IMR-90 (cell line): ENCODE results near the gene SLC22A7. TPM values are rescaled to one million over a fixed set of nuclear protein-coding genes. Genes with fewer than 3 reads are reported as not detected.

ENCODE experiments used
- ATAC-seq: fragments of 200-7000 bp; cut with Tn5 transposase; 2 replicates; pipeline ENCODE4 v1.9.1; 2020; ENCODE audit warnings: low read depth, mild to moderate bottlenecking, moderate library complexity
- BruUV-seq: library from RNA; stranded (reverse); fragments of 400-500 nt; replicated peaks from 2 replicates; lab custom pipeline; 2021; lab: Mats Ljungman, UMichigan
- CTCF ChIA-PET: fragments of 300-600 bp; formaldehyde crosslinking; extraction: SDS; loops from one replicate; lab custom pipeline; 2021; ENCODE audit warnings: antibody characterized with exemption; lab: Yijun Ruan, JAX
- POLR2A ChIA-PET: fragments of 300-600 bp; sonication (Branson Sonifier 250); formaldehyde crosslinking; loops from one replicate; lab custom pipeline; 2022; ENCODE audit warnings: antibody characterized with exemption; ENCODE audit not compliant: unreplicated experiment; lab: Charles Lee
- DNase-seq: peaks from one replicate; pipeline ENCODE4 v3.0.0; 2013
- H2AFZ ChIP-seq: replicated peaks from 2 replicates; pipeline ENCODE3; 2013; ENCODE audit warnings: low read length, mild to moderate bottlenecking; ENCODE audit not compliant: poor library complexity
- H2AK5ac ChIP-seq: 2 replicates; pipeline ENCODE4 v1.6.1; 2013; ENCODE audit warnings: low read depth, low read length, inconsistent platforms
- H2AK9ac ChIP-seq: replicated peaks from 2 replicates; pipeline ENCODE3; 2013; ENCODE audit warnings: mild to moderate bottlenecking, low read depth, low read length, moderate library complexity; ENCODE audit not compliant: poor library complexity
- H2BK120ac ChIP-seq: 2 replicates; pipeline ENCODE4 v1.6.1; 2013; ENCODE audit warnings: low read depth, low read length, inconsistent platforms
- H2BK15ac ChIP-seq: 3 replicates; pipeline ENCODE4 v1.6.1; 2013; ENCODE audit warnings: low read depth, low read length, inconsistent platforms
- H2BK20ac ChIP-seq: 2 replicates; pipeline ENCODE4 v1.6.1; 2013; ENCODE audit warnings: low read depth, mild to moderate bottlenecking, inconsistent platforms, low read length, moderate library complexity
- H2BK5ac ChIP-seq: 2 replicates; pipeline ENCODE4 v1.6.1; 2013; ENCODE audit warnings: mild to moderate bottlenecking, low read depth, low read length, inconsistent platforms; ENCODE audit not compliant: poor library complexity, severe bottlenecking
- H3K14ac ChIP-seq: replicated peaks from 2 replicates; pipeline ENCODE4 v1.6.1; 2013; ENCODE audit warnings: low read depth, low read length, inconsistent platforms
- H3K18ac ChIP-seq: 2 replicates; pipeline ENCODE4 v1.6.1; 2013; ENCODE audit warnings: low read depth, low read length, control low read depth
- H3K23ac ChIP-seq: 2 replicates; pipeline ENCODE4 v1.6.1; 2013; ENCODE audit warnings: low read depth, low read length, inconsistent platforms
- H3K27ac ChIP-seq: 2 replicates; pipeline ENCODE4 v1.5.1; 2013; ENCODE audit warnings: mild to moderate bottlenecking, control low read depth, low read length; ENCODE audit not compliant: insufficient read depth
- H3K27me3 ChIP-seq: 2 replicates; pipeline ENCODE4 v1.6.1; 2013; ENCODE audit warnings: low read length; ENCODE audit not compliant: control insufficient read depth, insufficient read depth
- H3K36me3 ChIP-seq: 2 replicates; pipeline ENCODE4 v1.6.1; 2013; ENCODE audit warnings: low read length, mixed read lengths; ENCODE audit not compliant: control insufficient read depth, insufficient read depth
- H3K4ac ChIP-seq: 2 replicates; pipeline ENCODE4 v1.6.1; 2013; ENCODE audit warnings: low read depth, low read length, inconsistent platforms
- H3K4me1 ChIP-seq: 2 replicates; pipeline ENCODE4 v1.6.1; 2013; ENCODE audit warnings: low read length, mixed read lengths; ENCODE audit not compliant: control insufficient read depth, insufficient read depth
- H3K4me2 ChIP-seq: 2 replicates; pipeline ENCODE4 v1.6.1; 2013; ENCODE audit warnings: low read depth, mild to moderate bottlenecking, control low read depth, low read length, moderate library complexity
- H3K4me3 ChIP-seq: 2 replicates; pipeline ENCODE4 v1.5.1; 2013; ENCODE audit warnings: low read depth, mild to moderate bottlenecking, control low read depth, low read length, moderate library complexity; ENCODE audit not compliant: insufficient read depth
- H3K56ac ChIP-seq: 2 replicates; pipeline ENCODE4 v1.6.1; 2013; ENCODE audit warnings: low read length, inconsistent platforms; ENCODE audit not compliant: insufficient read depth; ENCODE audit errors: extremely low read depth
- H3K79me1 ChIP-seq, 2 experiments: 2 replicates each; pipeline ENCODE4 v1.6.1; 2013; ENCODE audit warnings: low read length in 2 of 2, inconsistent platforms in 1 of 2, low read depth in 1 of 2
- H3K9ac ChIP-seq: 2 replicates; pipeline ENCODE4 v1.6.1; 2013; ENCODE audit warnings: low read depth, low read length, control low read depth
- H3K9me1 ChIP-seq: 2 replicates; pipeline ENCODE4 v1.6.1; 2013; ENCODE audit warnings: low read length, inconsistent platforms; ENCODE audit not compliant: insufficient read depth
- H3K9me3 ChIP-seq: 2 replicates; pipeline ENCODE4 v1.6.1; 2013; ENCODE audit warnings: low read length; ENCODE audit not compliant: control insufficient read depth, insufficient read depth
- H4K20me1 ChIP-seq: 2 replicates; pipeline ENCODE4 v1.6.1; 2013; ENCODE audit warnings: low read length, inconsistent platforms; ENCODE audit not compliant: insufficient read depth
- H4K5ac ChIP-seq: 2 replicates; pipeline ENCODE4 v1.6.1; 2013; ENCODE audit warnings: mild to moderate bottlenecking, low read depth, low read length, control low read depth
- H4K8ac ChIP-seq, 2 experiments: 2 replicates each; pipeline ENCODE4 v1.6.1; 2013; ENCODE audit warnings: low read depth in 2 of 2, low read length in 2 of 2, control low read depth in 1 of 2, inconsistent platforms in 1 of 2
- H4K91ac ChIP-seq: 2 replicates; pipeline ENCODE4 v1.6.1; 2013; ENCODE audit warnings: low read depth, low read length, inconsistent platforms; ENCODE audit not compliant: insufficient read depth
- BHLHE40 ChIP-seq: fragments of 150-350 bp; IDR thresholded peaks from 2 replicates; pipeline ENCODE4 v1.6.1; 2016; ENCODE audit warnings: mild to moderate bottlenecking, low read depth, low read length
- CEBPB ChIP-seq: IDR thresholded peaks from 2 replicates; pipeline ENCODE4 v1.6.1; 2012; ENCODE audit warnings: low read depth, low read length, improper control_type of control experiment
- CHD1 ChIP-seq: IDR thresholded peaks from 2 replicates; pipeline ENCODE4 v1.6.1; 2012; ENCODE audit warnings: low read depth, low read length, improper control_type of control experiment
- ELK1 ChIP-seq: fragments of 150-350 bp; IDR thresholded peaks from 2 replicates; pipeline ENCODE4 v1.6.1; 2016; ENCODE audit warnings: low read depth, mild to moderate bottlenecking, low read length, moderate library complexity, borderline replicate concordance
- FOS ChIP-seq: fragments of 150-350 bp; IDR thresholded peaks from 2 replicates; pipeline ENCODE4 v1.6.1; 2016; ENCODE audit warnings: low read depth, low read length
- MAFK ChIP-seq: IDR thresholded peaks from 2 replicates; pipeline ENCODE4 v1.6.1; 2012; ENCODE audit warnings: low read depth, low read length, improper control_type of control experiment
- MAZ ChIP-seq: IDR thresholded peaks from 2 replicates; pipeline ENCODE4 v1.6.1; 2012; ENCODE audit warnings: low read depth, mild to moderate bottlenecking, low read length, improper control_type of control experiment, moderate library complexity, borderline replicate concordance
- MXI1 ChIP-seq: IDR thresholded peaks from 2 replicates; pipeline ENCODE4 v1.6.1; 2012; ENCODE audit warnings: low read depth, mild to moderate bottlenecking, low read length, moderate library complexity, borderline replicate concordance
- NFE2L2 ChIP-seq: fragments of 150-350 bp; IDR thresholded peaks from 2 replicates; pipeline ENCODE4 v1.6.1; 2016; ENCODE audit warnings: low read depth, mild to moderate bottlenecking, low read length
- POLR2A ChIP-seq: IDR thresholded peaks from 2 replicates; pipeline ENCODE4 v1.6.1; 2012; ENCODE audit warnings: mild to moderate bottlenecking, low read depth, low read length
- RAD21 ChIP-seq: IDR thresholded peaks from 2 replicates; pipeline ENCODE4 v1.6.1; 2012; ENCODE audit warnings: low read length, improper control_type of control experiment
- RCOR1 ChIP-seq: IDR thresholded peaks from 2 replicates; pipeline ENCODE4 v1.6.1; 2012; ENCODE audit warnings: mild to moderate bottlenecking, low read length, improper control_type of control experiment; ENCODE audit not compliant: insufficient replicate concordance
- RFX5 ChIP-seq: IDR thresholded peaks from 2 replicates; pipeline ENCODE4 v1.8.0; 2012; ENCODE audit warnings: low read depth, mild to moderate bottlenecking, low read length, moderate library complexity
- SMC3 ChIP-seq: fragments of 150-350 bp; IDR thresholded peaks from 2 replicates; pipeline ENCODE4 v1.6.1; 2016; ENCODE audit warnings: low read depth, mild to moderate bottlenecking, antibody characterized with exemption, low read length, moderate library complexity
- USF2 ChIP-seq: fragments of 150-350 bp; IDR thresholded peaks from 2 replicates; pipeline ENCODE4 v1.6.1; 2017; ENCODE audit warnings: mild to moderate bottlenecking, antibody characterized with exemption, low read length, low read depth
- WGBS, 2 experiments: methylation state at CpG; one replicate each; pipeline versions ENCODE4 v1.1.5 to v1.1.7; 2013; ENCODE audit warnings: missing lambda C conversion rate in 2 of 2; ENCODE audit not compliant: insufficient read length in 1 of 2; ENCODE audit errors: extremely low coverage in 2 of 2; 5-methylcytosine and 5-hydroxymethylcytosine counted together
- dilution Hi-C: fragments of 300-500 bp; cut with HindIII; formaldehyde crosslinking; loops from one replicate; pipeline ENCODE4 v1.14.3; 2018; ENCODE audit warnings: low sequenced_read_pairs; ENCODE audit not compliant: unreplicated experiment
- in situ Hi-C: fragments of 300-500 bp; cut with MboI; formaldehyde crosslinking; loops from 3 replicates; pipeline ENCODE4 v1.14.3; 2019; ENCODE audit warnings: low sequenced_read_pairs, inconsistent platforms, mixed read lengths
- intact Hi-C: fragments of 100-400 bp; cut with micrococcal nuclease; formaldehyde crosslinking; loops from 2 replicates; pipeline ENCODE4 v1.10.0; 2022
- polyA plus RNA-seq, 3 experiments: library from polyadenylated mRNA; depleted of rRNA; stranded (reverse); fragments of >200 nt; gene quantifications; 2 replicates each; pipeline ENCODE4 v1.2.3, GENCODE V29; 2012; ENCODE audit warnings: low replicate concordance in 1 of 3
- total RNA-seq: library from RNA; depleted of rRNA; stranded (reverse); fragments of >200 nt; gene quantifications from 2 replicates; pipeline ENCODE4 v1.2.3, GENCODE V29; 2012
- TF ChIP-seq, protein P1 (sequence below): conservative IDR thresholded peaks from 2 replicates; pipeline ENCODE4 v1.5.1; 2012; ENCODE audit warnings: mild to moderate bottlenecking, low read depth, low read length, improper control_type of control experiment

The SLC22A7 gene
- total and polyA plus RNA-seq, 2 of the 4 experiments (the other 2 are of a cell fraction) = not detected

DNA sequence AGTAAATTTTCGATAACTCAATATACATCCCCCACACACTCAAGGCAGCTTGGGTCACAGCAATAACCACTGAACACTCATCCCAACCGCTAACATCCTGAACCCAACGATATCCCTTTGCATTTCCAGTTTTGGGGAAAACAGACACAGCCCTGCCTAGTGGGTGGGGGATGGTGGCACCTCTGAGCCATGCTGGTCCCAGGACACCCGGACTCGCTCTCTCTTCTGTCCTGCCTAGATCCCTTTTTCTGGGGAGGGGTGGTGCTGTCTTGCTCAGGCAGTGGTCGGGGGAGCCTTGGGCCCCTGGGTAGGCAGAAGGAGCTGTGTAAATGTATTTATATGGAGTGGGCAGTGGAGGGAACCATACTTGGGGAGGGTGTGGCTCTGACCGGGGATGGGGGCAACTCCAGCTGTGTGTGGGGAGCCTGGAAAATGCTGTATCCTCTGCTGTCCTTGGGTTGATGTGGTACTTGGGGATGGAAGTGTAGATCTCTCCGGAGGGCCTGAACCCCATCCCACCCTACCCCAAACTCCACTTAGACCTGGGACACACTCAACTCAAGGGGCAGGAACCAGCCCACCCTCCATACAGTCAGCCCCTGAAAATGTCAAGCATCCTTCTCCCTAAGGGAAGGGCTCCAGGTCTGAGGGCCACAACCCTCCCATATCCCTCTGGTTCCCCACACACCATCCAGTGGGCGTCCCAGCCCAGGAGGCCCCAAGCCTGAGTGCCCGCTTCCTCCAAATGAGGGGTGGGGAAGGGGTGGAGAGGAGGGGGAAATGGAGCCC is 23.7 kb upstream of the SLC22A7 start:
- no peak overlapping the region for H4K8ac ChIP-seq
- H3K4me1 ChIP-seq = peaks cover 10% of the 10 kb centered on the region
- ChIA-PET CTCF (no interaction called here), POLR2A (no interaction called here)
- no peak overlapping the region for H3K9ac ChIP-seq
- dilution Hi-C loops (no loop called here), in situ Hi-C loops (no loop called here), intact Hi-C loops (no loop called here)
- no peaks in the 10 kb centered on the region for H3K9me3 ChIP-seq
- H3K4me3 ChIP-seq = no peak overlapping the region
- H3K9me1 ChIP-seq = peaks cover 6% of the 10 kb centered on the region; the same call in 1 of the 2 replicates
- no peak overlapping the region for H2AK5ac ChIP-seq
- no peak overlapping the region for H3K14ac ChIP-seq
- no CpG with 5 or more reads among the region's 10 CpGs for WGBS, 2 experiments
- no peak overlapping the region for H3K56ac ChIP-seq
- no peak for DNase-seq
- no peak overlapping the region for H4K5ac ChIP-seq
- no peak overlapping the region for H2BK120ac ChIP-seq
- no peak overlapping the region for H4K91ac ChIP-seq
- H3K27ac ChIP-seq = no peak overlapping the region
- no peaks in the 10 kb centered on the region for H3K36me3 ChIP-seq
- ATAC-seq = no peak
- no peaks in the 10 kb centered on the region for H3K79me1 ChIP-seq
- peaks cover 55% of the 10 kb centered on the region for H3K27me3 ChIP-seq
- no peak overlapping the region for H3K4me2 ChIP-seq
- no peak overlapping the region for H3K23ac ChIP-seq
- H2BK20ac ChIP-seq = no peak overlapping the region
- H2AFZ ChIP-seq = no peak overlapping the region
- no peak for TF ChIP-seq NFE2L2
- no peak for TF ChIP-seq CEBPB
- TF ChIP-seq, protein P1, sequence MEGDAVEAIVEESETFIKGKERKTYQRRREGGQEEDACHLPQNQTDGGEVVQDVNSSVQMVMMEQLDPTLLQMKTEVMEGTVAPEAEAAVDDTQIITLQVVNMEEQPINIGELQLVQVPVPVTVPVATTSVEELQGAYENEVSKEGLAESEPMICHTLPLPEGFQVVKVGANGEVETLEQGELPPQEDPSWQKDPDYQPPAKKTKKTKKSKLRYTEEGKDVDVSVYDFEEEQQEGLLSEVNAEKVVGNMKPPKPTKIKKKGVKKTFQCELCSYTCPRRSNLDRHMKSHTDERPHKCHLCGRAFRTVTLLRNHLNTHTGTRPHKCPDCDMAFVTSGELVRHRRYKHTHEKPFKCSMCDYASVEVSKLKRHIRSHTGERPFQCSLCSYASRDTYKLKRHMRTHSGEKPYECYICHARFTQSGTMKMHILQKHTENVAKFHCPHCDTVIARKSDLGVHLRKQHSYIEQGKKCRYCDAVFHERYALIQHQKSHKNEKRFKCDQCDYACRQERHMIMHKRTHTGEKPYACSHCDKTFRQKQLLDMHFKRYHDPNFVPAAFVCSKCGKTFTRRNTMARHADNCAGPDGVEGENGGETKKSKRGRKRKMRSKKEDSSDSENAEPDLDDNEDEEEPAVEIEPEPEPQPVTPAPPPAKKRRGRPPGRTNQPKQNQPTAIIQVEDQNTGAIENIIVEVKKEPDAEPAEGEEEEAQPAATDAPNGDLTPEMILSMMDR = no peak
- TF ChIP-seq CHD1 = no peak
- no peak for TF ChIP-seq ELK1
- no peak for TF ChIP-seq FOS
- no peak for TF ChIP-seq RFX5
- TF ChIP-seq USF2 = no peak
- no peak for TF ChIP-seq MAZ
- no peak for TF ChIP-seq BHLHE40
- TF ChIP-seq MAFK = no peak
- TF ChIP-seq MXI1 = no peak
- no peak for TF ChIP-seq RAD21
- no peak for TF ChIP-seq POLR2A
- TF ChIP-seq SMC3 = no peak
- TF ChIP-seq RCOR1 = no peak
- H2BK15ac ChIP-seq = no peak overlapping the region
- no TSS peak for BruUV-seq
- H2AK9ac ChIP-seq = no peak overlapping the region
- H3K4ac ChIP-seq = no peak overlapping the region
- H2BK5ac ChIP-seq = no peak overlapping the region
- no peak overlapping the region for H3K18ac ChIP-seq
- no peaks in the 10 kb centered on the region; the same call in 1 of the 2 replicates for H4K20me1 ChIP-seq
